ENCODE results near the gene RNGTT.

The RNGTT gene

GRCh38 chr6:88577461-88577860 lies 386.0 kb downstream of the RNGTT start:
- FAIRE-seq, result no peak

GRCh38 chr6:88575536-88575935 lies 387.9 kb downstream of the RNGTT start:
- FAIRE-seq, result no peak

GRCh38 chr6:88574651-88575050 lies 388.8 kb downstream of the RNGTT start:
- no peak for FAIRE-seq

GRCh38 chr6:88574031-88574430 lies 389.4 kb downstream of the RNGTT start:
- FAIRE-seq, result no peak

- FAIRE-seq, result no peak
Measured at GRCh38 chr6:88573561-88573960, 389.9 kb downstream of the RNGTT start.

- no peak for FAIRE-seq
Measured at GRCh38 chr6:88572449-88573139, 390.8 kb downstream of the RNGTT start.

GRCh38 chr6:88569959-88570358 lies 393.5 kb downstream of the RNGTT start:
- FAIRE-seq, result no peak

- FAIRE-seq, result no peak
Measured at GRCh38 chr6:88567696-88568095, 395.7 kb downstream of the RNGTT start.

GRCh38 chr6:88566746-88567534 lies 396.5 kb downstream of the RNGTT start:
- no peak for FAIRE-seq

GRCh38 chr6:88565836-88566235 lies 397.6 kb downstream of the RNGTT start:
- FAIRE-seq, result no peak

- no peak for FAIRE-seq
Measured at GRCh38 chr6:88565409-88565811, 398.0 kb downstream of the RNGTT start.

- FAIRE-seq, result no peak
Measured at GRCh38 chr6:88563277-88563625, 400.2 kb downstream of the RNGTT start.

GRCh38 chr6:88562353-88563276 lies 400.8 kb downstream of the RNGTT start:
- FAIRE-seq, result no peak

- FAIRE-seq, result no peak
Measured at GRCh38 chr6:88561954-88562315, 401.5 kb downstream of the RNGTT start.

- FAIRE-seq, result no peak
Measured at GRCh38 chr6:88561034-88561953, 402.1 kb downstream of the RNGTT start.
